Lower lobe of right lung (tissue), 2 donors: ENCODE results near the gene HEATR5A. TPM values are rescaled to one million over a fixed set of nuclear protein-coding genes. Genes with fewer than 3 reads are reported as not detected.
"Not testable (repeated sequence)": the region's sequence is repeated elsewhere in the genome, so short reads cannot be mapped to it uniquely, and the experiment has no call there.

ENCODE experiments used
- ATAC-seq, 2 donors: fragments of 200-7000 bp; cut with Tn5 transposase; one replicate each; pipeline ENCODE4 v1.9.1; 2020 to 2022; ENCODE audit warnings: mild to moderate bottlenecking in 2 of 2, moderate library complexity in 2 of 2
- DNase-seq: peaks from one replicate; pipeline ENCODE4 v3.0.0-alpha.2; 2020
- H3K27ac ChIP-seq: fragments of 200-600 bp; one replicate; pipeline ENCODE4 v1.8.0; 2022
- H3K27me3 ChIP-seq: fragments of 200-600 bp; one replicate; pipeline ENCODE4 v1.8.0; 2022; ENCODE audit warnings: low read depth
- H3K36me3 ChIP-seq: fragments of 200-600 bp; one replicate; pipeline ENCODE4 v1.8.0; 2022; ENCODE audit warnings: mild to moderate bottlenecking
- H3K4me1 ChIP-seq: fragments of 200-600 bp; one replicate; pipeline ENCODE4 v1.8.0; 2022
- H3K4me3 ChIP-seq: fragments of 200-600 bp; one replicate; pipeline ENCODE4 v1.8.0; 2022; ENCODE audit warnings: mild to moderate bottlenecking
- H3K9me3 ChIP-seq: fragments of 200-600 bp; one replicate; pipeline ENCODE4 v1.8.0; 2022
- intact Hi-C: fragments of 100-400 bp; cut with DNase I; formaldehyde crosslinking; loops from one replicate; pipeline ENCODE4 v1.11.0; 2022
- total RNA-seq: library from RNA; stranded (reverse); fragmentation: NEBNext Ultra II Directional; extraction: Animal tissue kit (Norgen Biotek cat#: 25700); gene quantifications from one replicate; pipeline ENCODE4 v1.2.1, GENCODE V29; 2021
- TF ChIP-seq, protein P1 (sequence below): fragments of 200-600 bp; IDR thresholded peaks from one replicate; pipeline ENCODE4 v1.8.0; 2022; ENCODE audit warnings: antibody characterized with exemption, mild to moderate bottlenecking
- donor health status: DM: no; HTN: yes; CAD: no; lungs with severe emphysema.

Gene HEATR5A
- total RNA-seq, 1 donor from 2014 or later: 41.6 TPM

DNA sequence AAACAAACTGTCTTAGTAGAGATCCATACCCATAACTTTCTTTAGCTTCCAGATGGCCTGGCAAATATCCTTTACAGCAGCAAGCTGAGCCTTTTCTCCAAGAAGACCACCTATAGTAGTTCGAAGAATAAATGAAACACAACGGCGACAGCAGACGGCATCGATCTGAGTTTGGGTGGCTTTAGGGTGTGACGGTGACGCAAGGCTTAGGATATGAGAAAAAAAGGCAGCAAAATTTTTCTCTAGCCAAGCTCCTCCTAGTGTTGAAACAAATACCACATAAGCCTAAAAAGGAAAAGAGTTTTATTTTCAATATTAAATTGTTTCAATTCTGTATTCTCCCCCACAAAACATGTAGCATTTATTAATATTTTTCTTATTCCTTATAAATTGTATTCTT lies 33.3 kb downstream of the HEATR5A start:
- ATAC-seq (no peak), DNase-seq (no peak)
- H3K27me3 ChIP-seq: no peaks in the 10 kb centered on the region
- intact Hi-C loops: no loop called here
- no peak overlapping the region for H3K27ac ChIP-seq
- TF ChIP-seq, protein P1, sequence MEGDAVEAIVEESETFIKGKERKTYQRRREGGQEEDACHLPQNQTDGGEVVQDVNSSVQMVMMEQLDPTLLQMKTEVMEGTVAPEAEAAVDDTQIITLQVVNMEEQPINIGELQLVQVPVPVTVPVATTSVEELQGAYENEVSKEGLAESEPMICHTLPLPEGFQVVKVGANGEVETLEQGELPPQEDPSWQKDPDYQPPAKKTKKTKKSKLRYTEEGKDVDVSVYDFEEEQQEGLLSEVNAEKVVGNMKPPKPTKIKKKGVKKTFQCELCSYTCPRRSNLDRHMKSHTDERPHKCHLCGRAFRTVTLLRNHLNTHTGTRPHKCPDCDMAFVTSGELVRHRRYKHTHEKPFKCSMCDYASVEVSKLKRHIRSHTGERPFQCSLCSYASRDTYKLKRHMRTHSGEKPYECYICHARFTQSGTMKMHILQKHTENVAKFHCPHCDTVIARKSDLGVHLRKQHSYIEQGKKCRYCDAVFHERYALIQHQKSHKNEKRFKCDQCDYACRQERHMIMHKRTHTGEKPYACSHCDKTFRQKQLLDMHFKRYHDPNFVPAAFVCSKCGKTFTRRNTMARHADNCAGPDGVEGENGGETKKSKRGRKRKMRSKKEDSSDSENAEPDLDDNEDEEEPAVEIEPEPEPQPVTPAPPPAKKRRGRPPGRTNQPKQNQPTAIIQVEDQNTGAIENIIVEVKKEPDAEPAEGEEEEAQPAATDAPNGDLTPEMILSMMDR: no peak
- H3K4me3 ChIP-seq: no peak overlapping the region
- H3K36me3 ChIP-seq: peaks cover 75% of the 10 kb centered on the region
- H3K9me3 ChIP-seq: no peaks in the 10 kb centered on the region
- peaks cover 6% of the 10 kb centered on the region for H3K4me1 ChIP-seq

DNA sequence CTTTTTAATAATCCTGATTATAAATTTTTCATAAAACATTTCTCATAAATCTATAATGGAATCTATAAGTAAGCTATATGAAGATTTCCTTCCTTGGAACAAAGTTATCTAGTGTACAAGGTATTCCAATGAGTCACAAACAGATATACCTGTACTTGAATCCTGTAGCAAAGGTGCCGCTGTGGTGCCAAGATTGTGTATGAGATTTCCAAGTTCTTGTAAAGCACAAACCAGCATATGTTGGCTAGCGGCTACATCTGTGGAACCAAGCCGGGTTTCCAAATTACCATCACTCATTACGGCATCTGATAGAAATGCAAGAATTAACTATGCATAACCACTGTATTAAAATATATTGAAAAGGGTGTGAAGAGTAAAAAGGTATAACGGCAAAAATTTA lies 34.1 kb downstream of the HEATR5A start:
- Histone ChIP-seq H3K4me3 (no peak overlapping the region), H3K27ac (no peak overlapping the region), H3K9me3 (no peaks in the 10 kb centered on the region), H3K27me3 (no peaks in the 10 kb centered on the region), H3K4me1 (peaks cover 6% of the 10 kb centered on the region), H3K36me3 (peaks cover 76% of the 10 kb centered on the region)
- DNase-seq (no peak), ATAC-seq (no peak)
- TF ChIP-seq, protein P1: no peak
- intact Hi-C loops: no loop called here

DNA sequence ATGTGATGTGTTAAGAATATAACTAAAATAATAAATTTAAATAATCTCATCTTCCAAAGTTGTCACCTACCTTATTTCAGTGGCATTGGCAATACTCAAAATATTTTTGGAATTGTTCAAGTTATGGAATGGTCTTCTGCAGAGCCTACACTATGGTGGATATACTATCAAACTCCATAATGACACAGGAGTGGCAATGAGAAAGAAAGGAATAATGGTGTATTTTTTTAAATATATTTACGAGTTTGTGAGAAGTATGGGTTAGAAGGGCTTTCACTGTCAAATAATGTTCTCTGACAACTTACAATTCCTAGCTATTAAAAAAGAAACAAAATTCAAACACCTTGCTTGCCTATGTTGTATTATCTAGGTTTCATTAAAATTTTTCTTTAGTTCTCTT lies 38.1 kb downstream of the HEATR5A start:
- Histone ChIP-seq H3K27ac (no peak overlapping the region), H3K4me3 (no peak overlapping the region), H3K36me3 (peaks cover 85% of the 10 kb centered on the region), H3K9me3 (no peaks in the 10 kb centered on the region), H3K4me1 (peaks cover 8% of the 10 kb centered on the region), H3K27me3 (no peaks in the 10 kb centered on the region)
- ATAC-seq: no peak
- no peak for DNase-seq
- TF ChIP-seq, protein P1: no peak
- intact Hi-C loops: no loop called here

DNA sequence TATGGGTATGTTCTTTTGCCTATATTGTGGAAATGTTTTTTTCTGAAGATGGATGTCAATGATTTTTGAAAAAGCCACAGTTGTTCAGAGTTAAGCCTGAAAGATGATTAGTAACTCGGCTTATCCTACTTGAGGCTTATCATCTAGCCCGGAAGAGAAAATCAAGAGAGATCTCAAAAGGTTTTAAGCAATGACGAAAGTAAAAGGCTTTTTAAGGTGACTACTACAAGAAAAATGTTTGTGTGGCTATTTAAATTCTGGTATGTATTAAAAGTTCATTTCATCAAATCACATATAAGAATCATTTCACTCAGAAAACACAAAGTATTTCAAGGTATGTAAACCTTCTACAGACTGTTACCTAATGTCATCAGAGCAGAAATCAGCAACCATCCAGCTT lies 40.2 kb downstream of the HEATR5A start:
- no peaks in the 10 kb centered on the region for H3K9me3 ChIP-seq
- DNase-seq: no peak
- peaks cover 10% of the 10 kb centered on the region for H3K4me1 ChIP-seq
- intact Hi-C loops: no loop called here
- TF ChIP-seq, protein P1: no peak
- H3K27ac ChIP-seq: no peak overlapping the region
- no peak for ATAC-seq
- peaks cover 86% of the 10 kb centered on the region for H3K36me3 ChIP-seq
- no peaks in the 10 kb centered on the region for H3K27me3 ChIP-seq
- no peak overlapping the region for H3K4me3 ChIP-seq

DNA sequence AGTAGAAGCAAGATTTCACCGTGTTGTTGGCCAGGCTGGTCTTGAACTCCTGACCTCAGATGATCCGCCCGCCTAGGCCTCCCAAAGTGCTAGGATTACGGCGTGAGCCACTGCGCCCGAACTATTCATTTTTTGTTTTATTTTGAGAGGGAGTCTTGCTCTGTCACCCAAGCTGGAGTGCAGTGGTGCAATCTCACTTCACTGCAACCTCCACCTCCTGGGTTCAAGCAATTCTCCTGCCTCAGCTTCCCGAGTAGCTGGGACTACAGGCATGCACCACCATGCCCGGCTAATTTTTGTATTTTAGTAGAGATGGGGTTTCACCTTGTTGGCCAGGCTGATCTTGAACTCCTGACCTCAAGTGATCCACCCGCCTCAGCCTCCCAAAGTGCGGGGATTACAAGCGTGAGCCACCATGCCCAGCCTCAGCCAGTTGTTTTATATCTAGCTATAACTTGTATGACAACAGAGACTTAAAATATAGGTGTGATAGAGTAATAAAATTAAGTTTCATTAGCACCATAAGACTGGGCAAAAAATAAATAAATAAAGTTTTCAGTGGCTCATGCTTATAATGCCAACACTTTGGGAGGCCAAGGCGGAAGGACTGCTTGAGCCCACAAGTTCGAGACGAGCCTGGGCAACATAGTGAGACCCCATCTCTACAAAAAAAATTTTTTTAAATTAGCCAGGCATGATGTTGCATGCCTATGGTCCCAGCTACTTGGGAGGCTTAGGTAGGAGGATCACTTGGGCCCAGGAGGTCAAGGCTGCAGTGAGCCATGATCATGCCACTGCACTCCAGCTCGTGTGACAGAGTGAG lies 41.0 kb downstream of the HEATR5A start:
- ATAC-seq, H3K27me3 ChIP-seq, H3K4me1 ChIP-seq, H3K27ac ChIP-seq, DNase-seq, H3K4me3 ChIP-seq, intact Hi-C loops, H3K9me3 ChIP-seq: not testable (repeated sequence)
- peaks cover 88% of the 10 kb centered on the region for H3K36me3 ChIP-seq

DNA sequence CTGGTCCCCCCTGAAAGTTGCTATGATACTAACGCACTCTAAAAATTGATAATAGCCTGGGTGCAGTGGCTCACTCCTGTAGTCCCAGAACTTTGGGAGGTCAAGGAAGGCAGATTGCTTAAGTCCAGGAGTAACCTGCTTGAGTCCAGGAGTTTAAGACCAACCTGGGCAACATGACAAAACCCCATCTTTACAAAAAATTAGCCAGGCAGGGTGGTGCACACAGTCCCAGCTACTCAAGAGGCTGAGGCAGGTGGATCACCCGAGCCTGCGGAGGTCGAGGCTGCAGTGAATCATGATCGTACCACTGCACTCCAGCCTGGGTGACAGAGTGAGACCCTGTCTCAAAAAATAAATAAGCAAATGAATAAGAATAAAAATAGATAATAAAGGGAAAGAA lies 42.9 kb downstream of the HEATR5A start:
- peaks cover 10% of the 10 kb centered on the region for H3K4me1 ChIP-seq
- H3K36me3 ChIP-seq: peaks cover 86% of the 10 kb centered on the region
- no peak for DNase-seq
- intact Hi-C loops: no loop called here
- no peaks in the 10 kb centered on the region for H3K27me3 ChIP-seq
- no peaks in the 10 kb centered on the region for H3K9me3 ChIP-seq
- H3K4me3 ChIP-seq: no peak overlapping the region
- peak in 1 of 2 donors; percentile 40 for ATAC-seq
- TF ChIP-seq, protein P1: no peak
- no peak overlapping the region for H3K27ac ChIP-seq
